HG02943 (cell line): ENCODE measurements around the gene VAMP1.
"Not testable (repeated sequence)": the region's sequence is repeated elsewhere in the genome, so short reads cannot be mapped to it uniquely, and the experiment has no call there.

Experiments used
- ATAC-seq: cut with Tn5 transposase; IDR thresholded peaks from one replicate; pipeline ENCODE4 v1.9.1; 2021; ENCODE audit warnings: mild to moderate bottlenecking, low read depth, moderate library complexity; ENCODE audit not compliant: unreplicated experiment

The VAMP1 gene

GRCh38 chr12:6427796-6428195 lies 42.7 kb downstream of the VAMP1 start:
- ATAC-seq, result not testable (repeated sequence)

GRCh38 chr12:6426882-6427671 lies 43.4 kb downstream of the VAMP1 start:
- ATAC-seq, result peak; percentile 53

GRCh38 chr12:6425590-6426531 lies 44.6 kb downstream of the VAMP1 start:
- no peak for ATAC-seq

GRCh38 chr12:6424866-6425265 lies 45.6 kb downstream of the VAMP1 start:
- ATAC-seq, result no peak

GRCh38 chr12:6424008-6424347 lies 46.5 kb downstream of the VAMP1 start:
- ATAC-seq, result no peak

- no peak for ATAC-seq
These were observed 47.0 kb downstream of the VAMP1 start for GRCh38 chr12:6423267-6424007.

- ATAC-seq, result no peak
These were observed 50.1 kb downstream of the VAMP1 start for GRCh38 chr12:6420364-6420763.

- no peak for ATAC-seq
These were observed 51.7 kb downstream of the VAMP1 start for GRCh38 chr12:6418796-6419195.

- ATAC-seq, result no peak
These were observed 53.9 kb downstream of the VAMP1 start for GRCh38 chr12:6416596-6416995.
